HG02759 (cell line): Measurements from ENCODE around the gene KRT76.

Experiments used
- ATAC-seq: cut with Tn5 transposase; IDR thresholded peaks from one replicate; pipeline ENCODE4 v1.9.1; 2021; ENCODE audit warnings: mild to moderate bottlenecking, moderate library complexity; ENCODE audit not compliant: unreplicated experiment

The KRT76 gene

DNA sequence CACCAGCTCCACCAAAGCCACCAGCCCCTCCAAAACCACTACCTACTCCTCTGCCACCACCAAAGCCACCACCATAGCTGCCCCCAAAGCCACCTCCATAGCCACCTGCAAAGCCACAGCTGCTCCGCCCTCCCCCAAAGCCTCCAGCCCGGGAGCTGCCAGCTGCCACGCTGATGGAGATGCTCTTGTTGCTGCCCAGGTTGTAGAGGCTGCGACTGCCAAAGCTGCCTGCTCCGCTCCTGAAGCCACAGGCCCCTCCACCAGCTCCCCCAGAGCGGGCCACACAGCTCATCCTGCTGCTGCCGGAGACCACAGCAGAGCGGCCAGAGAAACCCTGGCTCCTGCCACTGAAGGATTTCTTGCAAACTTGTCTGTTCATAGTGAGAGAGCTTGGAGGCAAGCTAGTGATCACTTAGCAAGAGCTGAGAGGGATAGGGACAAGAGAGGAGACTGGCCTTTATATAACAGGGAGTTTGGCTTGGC is at the start of gene KRT76:
KRT76 (minus strand) TSS at position 433 of the 483 bp plus-strand sequence; CDS start at position 379, 54 bp downstream.
- no peak for ATAC-seq

- ATAC-seq, result no peak
Observed at GRCh38 chr12:52825961-52826360, 48.8 kb upstream of the KRT76 start.

GRCh38 chr12:52824741-52825410 is 47.7 kb upstream of the KRT76 start:
- no peak for ATAC-seq

DNA sequence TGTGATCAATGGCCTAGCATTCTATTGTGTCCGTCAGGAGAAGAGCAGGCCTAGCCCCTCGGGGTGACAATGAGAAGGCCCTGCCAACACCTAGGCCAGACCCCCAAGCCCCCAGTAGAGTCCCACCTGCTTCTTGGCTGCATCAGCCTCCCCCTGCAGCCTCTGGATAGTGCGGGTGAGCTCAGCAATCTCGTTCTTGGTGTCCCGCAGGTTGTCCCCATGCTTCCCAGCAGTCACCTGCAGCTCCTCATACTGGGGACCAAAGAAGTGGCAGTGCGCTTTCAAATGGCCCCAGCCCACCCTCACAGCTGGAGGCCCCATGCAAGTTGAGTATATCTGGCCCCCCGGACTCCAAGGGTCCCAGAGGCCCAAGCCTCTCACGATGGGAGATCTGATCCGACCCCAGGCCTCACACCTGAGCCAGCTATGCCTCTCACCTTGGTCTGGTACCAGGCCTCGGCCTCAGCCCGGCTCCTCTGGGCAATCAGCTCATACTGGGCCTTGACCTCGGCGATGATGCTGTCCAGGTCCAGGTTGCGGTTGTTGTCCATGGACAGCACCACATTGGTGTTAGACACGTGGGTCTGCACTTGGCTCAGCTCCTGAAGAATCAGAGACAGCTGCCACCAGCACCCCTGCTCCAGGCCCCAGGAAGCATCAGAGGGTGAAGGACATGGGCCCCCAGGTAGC is 46.8 kb upstream of the KRT76 start:
- ATAC-seq, result no peak

DNA sequence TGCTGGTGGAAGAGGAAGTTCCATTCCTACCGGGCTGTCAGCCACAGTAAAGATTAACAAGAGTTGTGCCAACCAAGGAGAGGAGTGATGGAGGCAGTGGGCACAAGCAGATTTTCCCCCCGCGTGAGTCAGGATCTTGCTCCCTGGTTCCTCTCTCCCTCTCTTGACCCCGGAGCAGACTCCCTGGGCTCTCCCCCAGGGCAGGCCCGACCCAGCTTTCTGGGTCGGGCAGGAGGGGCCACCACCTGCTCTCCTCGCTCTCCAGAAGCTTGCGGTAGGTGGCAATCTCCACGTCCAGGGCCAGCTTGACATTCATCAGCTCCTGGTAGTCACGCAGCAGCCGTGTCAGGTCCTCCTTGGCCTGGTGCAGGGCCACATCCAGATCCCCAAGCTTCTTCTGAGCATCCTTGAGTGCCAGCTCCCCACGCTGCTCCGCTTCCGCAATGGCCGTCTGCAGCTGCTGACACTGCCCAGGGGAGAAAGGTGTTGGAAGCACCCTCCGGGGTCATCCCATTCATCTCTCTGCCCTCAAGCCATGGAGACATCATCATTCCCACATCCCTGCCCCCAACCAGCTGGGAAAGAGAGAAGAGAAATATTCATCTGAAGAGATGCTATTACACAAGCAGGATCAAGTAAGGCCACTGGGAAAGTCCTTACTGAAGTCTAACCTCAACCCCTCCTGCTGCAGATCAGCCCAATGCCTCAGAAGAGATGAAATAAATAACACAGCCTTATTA is 45.8 kb upstream of the KRT76 start:
- ATAC-seq, result no peak

DNA sequence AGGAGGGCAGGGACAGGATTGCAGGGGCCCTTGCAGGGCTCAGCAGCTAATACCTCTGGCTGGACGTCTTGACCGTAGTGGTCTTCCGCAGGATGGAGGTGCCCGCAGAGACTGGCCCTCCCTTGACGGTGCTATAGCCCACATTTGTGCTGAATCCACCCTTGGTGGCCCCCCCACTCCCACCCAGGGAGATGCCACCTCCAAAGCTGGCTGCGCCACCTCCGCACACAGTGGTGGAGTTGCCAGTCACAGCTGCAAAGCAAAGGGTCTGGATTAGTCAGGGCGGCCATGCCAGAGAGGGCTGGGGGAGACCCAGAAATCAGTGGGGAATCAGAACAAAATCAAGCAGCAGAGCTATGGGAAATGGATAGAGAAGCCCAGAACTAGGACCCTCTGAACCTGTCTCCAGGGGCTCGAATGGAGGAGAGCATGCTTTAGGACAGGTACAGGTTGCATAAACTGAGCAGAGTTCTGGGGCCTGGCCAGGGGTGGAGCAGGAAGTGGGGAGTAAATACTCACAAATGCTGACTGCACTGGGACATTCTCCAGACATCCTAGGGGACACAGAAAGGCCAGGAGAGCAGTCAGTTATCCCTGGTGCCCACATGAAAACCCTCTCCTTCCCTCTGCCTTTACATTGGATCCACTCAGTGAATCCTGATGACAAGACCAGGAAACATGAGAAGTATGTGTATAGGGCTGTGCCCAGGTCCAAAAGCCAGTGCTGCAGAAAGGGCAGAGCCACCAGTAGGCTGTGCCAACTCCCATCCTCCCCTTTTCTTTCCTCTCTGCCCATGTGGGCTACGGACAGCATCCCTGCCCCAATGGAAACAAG is 44.9 kb upstream of the KRT76 start:
- ATAC-seq, result no peak

DNA sequence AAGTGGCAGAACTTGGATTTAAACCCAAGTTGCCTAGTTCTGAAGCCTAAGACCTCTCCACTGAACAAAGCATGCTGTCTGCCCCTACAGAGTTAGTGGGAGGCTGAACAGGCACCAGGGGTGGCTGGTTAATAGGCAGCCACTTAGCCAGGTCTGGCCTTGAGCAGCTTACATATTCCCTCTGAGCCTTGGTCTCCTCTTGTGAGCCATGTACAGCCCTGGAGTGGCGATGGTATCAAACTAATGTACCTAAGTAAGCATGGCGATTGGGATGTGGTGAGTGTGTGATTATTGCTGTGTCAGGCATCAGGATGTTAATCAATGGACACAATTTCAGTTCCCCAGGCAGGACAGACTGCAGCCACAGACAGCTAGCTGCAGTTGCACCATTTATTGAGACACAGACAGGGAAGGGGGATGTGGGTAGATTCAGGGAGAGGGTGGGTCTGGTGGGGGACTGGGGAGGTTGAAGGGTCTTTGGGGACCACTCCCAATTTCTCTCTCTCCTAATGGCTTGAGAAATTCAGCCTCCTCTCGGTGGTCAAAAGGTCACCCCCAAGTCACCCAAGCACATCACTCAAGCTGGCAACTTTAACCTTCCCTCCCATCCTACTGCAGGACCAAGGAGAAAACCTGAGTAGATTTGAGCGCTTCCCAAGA is 44.1 kb upstream of the KRT76 start:
- ATAC-seq, result no peak

- no peak for ATAC-seq
Observed at GRCh38 chr12:52820521-52820920, 43.4 kb upstream of the KRT76 start.

GRCh38 chr12:52819731-52820510 is 42.8 kb upstream of the KRT76 start:
- ATAC-seq, result no peak

DNA sequence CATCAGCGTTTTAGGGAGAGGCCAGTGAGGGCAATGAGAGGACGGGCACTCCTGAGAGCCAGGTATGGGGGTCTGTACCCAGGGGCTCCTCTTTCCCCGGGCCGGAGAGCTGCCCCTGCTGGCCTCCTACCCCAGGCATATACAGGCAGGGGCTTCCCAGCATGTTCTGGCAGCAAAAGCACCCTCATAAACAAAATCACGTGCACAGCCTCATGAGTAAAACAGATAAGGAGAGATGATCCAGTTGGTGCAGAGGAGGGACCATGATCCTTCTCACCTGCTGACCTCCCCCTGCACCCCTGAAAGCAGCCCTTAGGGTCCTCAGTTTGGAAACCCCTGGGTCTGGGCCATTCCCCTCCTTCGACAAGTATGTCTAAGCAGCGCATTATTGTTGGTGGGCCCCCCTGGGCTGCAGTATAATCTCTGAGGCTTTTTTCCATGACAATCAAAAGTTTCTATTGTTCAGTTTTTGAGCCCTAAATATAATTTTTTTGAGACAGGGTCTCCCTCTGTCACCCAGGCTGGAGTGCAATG is 41.8 kb upstream of the KRT76 start:
- no peak for ATAC-seq

DNA sequence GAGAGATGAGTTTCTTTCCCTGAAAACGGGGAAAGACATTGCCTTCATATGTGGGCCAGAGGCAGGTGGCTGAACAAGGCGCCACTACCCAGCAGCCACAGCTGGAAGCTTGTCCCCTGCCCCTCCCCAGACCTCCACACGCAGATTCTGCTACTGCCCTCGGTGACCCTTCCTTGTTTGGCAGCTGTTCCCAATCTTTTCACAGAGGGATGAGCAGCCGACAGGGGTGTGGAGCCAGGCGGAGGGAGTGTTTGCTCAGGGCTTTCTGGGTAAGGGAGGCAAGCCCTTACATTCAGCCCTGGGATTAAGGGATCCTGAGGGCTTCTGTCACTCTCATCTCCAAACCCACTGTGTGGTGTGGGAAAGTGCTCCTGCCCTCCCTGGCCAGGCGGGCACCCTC is 41.2 kb upstream of the KRT76 start:
- no peak for ATAC-seq

DNA sequence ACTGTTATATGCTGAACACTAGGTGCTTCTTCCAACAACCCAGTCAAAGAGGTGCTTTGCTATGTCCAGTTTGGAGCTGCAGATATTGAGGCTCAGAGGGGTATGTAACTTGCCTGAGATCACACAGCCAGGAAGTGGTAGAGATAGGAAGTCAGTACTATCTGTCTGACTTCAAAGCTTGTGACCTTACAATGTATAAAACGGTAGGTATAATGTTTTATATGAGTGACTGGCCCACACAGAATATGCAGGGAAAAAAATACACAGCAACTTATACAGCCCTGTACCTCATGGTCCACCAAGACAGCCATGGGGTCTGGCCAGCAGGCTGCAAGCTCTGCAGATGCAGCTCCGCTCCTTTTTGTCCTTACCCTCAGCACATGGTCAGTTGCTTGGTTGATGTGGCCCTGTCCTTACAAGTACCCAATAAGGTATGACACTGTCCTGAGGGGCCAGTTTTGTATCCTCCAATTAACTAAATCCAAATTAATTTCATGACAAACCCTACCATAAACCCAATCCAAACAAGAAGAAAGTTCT is 40.6 kb upstream of the KRT76 start:
- no peak for ATAC-seq

GRCh38 chr12:52817003-52817698 is 40.0 kb upstream of the KRT76 start:
- ATAC-seq, result no peak

- no peak for ATAC-seq
Observed at GRCh38 chr12:52815676-52816588, 38.8 kb upstream of the KRT76 start.

- no peak for ATAC-seq
Observed at GRCh38 chr12:52815161-52815560, 38.0 kb upstream of the KRT76 start.

DNA sequence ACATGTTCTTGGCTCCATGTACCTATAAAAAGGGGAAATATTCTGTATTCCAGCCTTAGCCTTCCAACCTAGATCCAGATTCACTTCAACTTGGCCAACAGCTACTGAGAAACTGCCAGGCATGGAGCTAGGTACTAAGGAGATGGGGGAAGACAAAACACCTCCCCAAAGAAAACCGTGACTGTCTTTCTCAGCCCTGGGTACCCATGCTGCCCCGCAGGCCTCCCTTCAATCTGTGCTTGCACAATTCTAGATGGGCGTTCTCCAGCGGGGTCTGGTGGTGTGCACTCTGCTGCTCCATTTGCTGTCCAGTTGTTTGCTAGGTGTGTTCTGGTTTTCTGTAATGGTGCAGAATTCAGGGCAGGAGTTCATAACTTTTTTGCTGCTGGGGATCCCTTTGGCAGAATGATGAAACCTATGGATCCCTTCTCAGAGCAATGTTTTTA is 37.6 kb upstream of the KRT76 start:
- no peak for ATAC-seq
